Hepatocyte (in vitro differentiated cells): Measurements from ENCODE around the gene PIAS1. TPM values are rescaled to one million over a fixed set of nuclear protein-coding genes. Genes with fewer than 3 reads are reported as not detected.
"Not testable (repeated sequence)": the region's sequence is repeated elsewhere in the genome, so short reads cannot be mapped to it uniquely, and the experiment has no call there.

Experiments used
- DNase-seq: peaks from one replicate; pipeline ENCODE4 v3.0.0-alpha.2; 2016; ENCODE audit warnings: low spot score
- H2AFZ ChIP-seq: fragments of 200-600 bp; sonication (generic); 2 replicates; pipeline ENCODE4 v1.6.0; 2016; ENCODE audit warnings: antibody characterized with exemption, mild to moderate bottlenecking
- H3K27ac ChIP-seq: fragments of 200-600 bp; sonication (generic); 2 replicates; pipeline ENCODE4 v1.5.1; 2016; ENCODE audit warnings: mild to moderate bottlenecking
- H3K27me3 ChIP-seq: fragments of 200-600 bp; sonication (generic); 2 replicates; pipeline ENCODE4 v1.6.1; 2016
- H3K36me3 ChIP-seq: fragments of 200-600 bp; sonication (generic); replicated peaks from 2 replicates; pipeline ENCODE4 v1.5.1; 2016; ENCODE audit warnings: low read depth; ENCODE audit not compliant: insufficient read depth
- H3K4me1 ChIP-seq: fragments of 200-600 bp; sonication (generic); 2 replicates; pipeline ENCODE4 v1.5.1; 2016; ENCODE audit warnings: mild to moderate bottlenecking, moderate library complexity; ENCODE audit not compliant: insufficient read depth
- H3K4me2 ChIP-seq: fragments of 200-600 bp; sonication (generic); 2 replicates; pipeline ENCODE4 v1.6.0; 2016
- H3K4me3 ChIP-seq: fragments of 200-600 bp; sonication (generic); 2 replicates; pipeline ENCODE4 v1.5.1; 2016; ENCODE audit warnings: mild to moderate bottlenecking
- H3K79me2 ChIP-seq: fragments of 200-600 bp; sonication (generic); 2 replicates; pipeline ENCODE4 v1.6.0; 2017; ENCODE audit warnings: mild to moderate bottlenecking
- H3K9me2 ChIP-seq: fragments of 200-600 bp; sonication (generic); replicated peaks from 2 replicates; pipeline ENCODE4 v1.6.0; 2017; ENCODE audit warnings: mild to moderate bottlenecking; ENCODE audit not compliant: insufficient read depth
- H3K9me3 ChIP-seq: fragments of 200-600 bp; sonication (generic); 2 replicates; pipeline ENCODE4 v1.5.1; 2016; ENCODE audit warnings: low read depth, mild to moderate bottlenecking
- H4K20me1 ChIP-seq: fragments of 200-600 bp; sonication (generic); 2 replicates; pipeline ENCODE4 v1.6.0; 2016; ENCODE audit warnings: mild to moderate bottlenecking; ENCODE audit not compliant: insufficient read depth, poor library complexity, severe bottlenecking
- CTCF ChIP-seq: fragments of 200-600 bp; sonication (generic); IDR thresholded peaks from 2 replicates; pipeline ENCODE4 v1.5.1; 2016; ENCODE audit warnings: antibody characterized with exemption, mild to moderate bottlenecking; ENCODE audit not compliant: poor library complexity
- EZH2 ChIP-seq: fragments of 200-600 bp; sonication (generic); IDR thresholded peaks from 2 replicates; pipeline ENCODE4 v1.6.1; 2016; ENCODE audit warnings: antibody characterized with exemption, mild to moderate bottlenecking, borderline replicate concordance
- EZH2phosphoT487 ChIP-seq: fragments of 200-600 bp; sonication (generic); IDR thresholded peaks from one replicate; pipeline ENCODE4 v1.6.1; 2018; ENCODE audit warnings: antibody characterized with exemption, mild to moderate bottlenecking, low read depth, moderate library complexity; ENCODE audit not compliant: unreplicated experiment, severe bottlenecking
- WGBS: methylation state at CpG from one replicate; pipeline ENCODE4 v1.1.6; 2016; ENCODE audit warnings: low lambda C conversion rate; ENCODE audit errors: missing lambda C conversion rate; 5-methylcytosine and 5-hydroxymethylcytosine counted together
- polyA plus RNA-seq: library from polyadenylated mRNA; unstranded; fragments of >200 nt; fragmentation: Nextera tagmentation; extraction: Ambion mirVana; gene quantifications from 2 replicates; pipeline ENCODE4 v1.2.1, GENCODE V29; 2016
- total RNA-seq: library from RNA; depleted of rRNA; stranded (reverse); fragments of >200 nt; gene quantifications from 2 replicates; pipeline ENCODE4 v1.2.3, GENCODE V29; 2014

Gene PIAS1
- total RNA-seq (22.6 and 31.3 TPM in 2 replicates), polyA plus RNA-seq (45.4 and 66.8 TPM in 2 replicates)

GRCh38 chr15:68053701-68054627 is at the start of gene PIAS1:
Gene PIAS1 (plus strand): TSS chr15:68054315. CDS start chr15:68054327, 12 bp downstream.
- no peak for TF ChIP-seq EZH2
- peak; percentile 4 for TF ChIP-seq CTCF
- no peak for TF ChIP-seq EZH2phosphoT487
- Histone ChIP-seq H3K79me2 (peaks cover 47% of the 10 kb centered on the region), H2AFZ (peak within 1 kb of the TSS; percentile 64), H3K27me3 (no peaks in the 10 kb centered on the region), H3K9me3 (no peaks in the 10 kb centered on the region), H3K27ac (peak within 1 kb of the TSS; percentile 98), H3K4me3 (peak within 1 kb of the TSS; percentile 88), H3K4me1 (peaks cover 8% of the 10 kb centered on the region), H4K20me1 (peaks cover 33% of the 10 kb centered on the region), H3K36me3 (no peaks in the 10 kb centered on the region), H3K4me2 (peak within 1 kb of the TSS; percentile 92), H3K9me2 (no peaks in the 10 kb centered on the region)
- 4% methylated on average over 25 of the region's 72 CpGs for WGBS
- DNase-seq = peak; percentile 98

- not testable (repeated sequence) for H4K20me1 ChIP-seq, H3K27me3 ChIP-seq, H3K36me3 ChIP-seq, H2AFZ ChIP-seq, H3K79me2 ChIP-seq, H3K9me3 ChIP-seq, DNase-seq, H3K9me2 ChIP-seq, H3K27ac ChIP-seq, H3K4me3 ChIP-seq, H3K4me2 ChIP-seq, H3K4me1 ChIP-seq
- WGBS = 95% methylated on average over 5 of the region's 5 CpGs
These were observed 46.5 kb upstream of the PIAS1 start for GRCh38 chr15:68007642-68008041.

GRCh38 chr15:68010361-68011153 is 43.6 kb upstream of the PIAS1 start:
- H3K27ac ChIP-seq = no peak overlapping the region
- DNase-seq = no peak
- no peak overlapping the region for H2AFZ ChIP-seq
- H3K27me3 ChIP-seq = no peaks in the 10 kb centered on the region
- TF ChIP-seq CTCF (no peak), EZH2 (no peak), EZH2phosphoT487 (no peak)
- H3K9me2 ChIP-seq = no peaks in the 10 kb centered on the region
- WGBS = 90% methylated on average over 14 of the region's 14 CpGs
- H4K20me1 ChIP-seq = no peaks in the 10 kb centered on the region
- H3K79me2 ChIP-seq = no peaks in the 10 kb centered on the region
- no peaks in the 10 kb centered on the region for H3K36me3 ChIP-seq
- no peaks in the 10 kb centered on the region for H3K9me3 ChIP-seq
- no peak overlapping the region for H3K4me2 ChIP-seq
- no peaks in the 10 kb centered on the region for H3K4me1 ChIP-seq
- H3K4me3 ChIP-seq = no peak overlapping the region

GRCh38 chr15:68012911-68013310 is 41.2 kb upstream of the PIAS1 start:
- Histone ChIP-seq H3K4me3 (no peak overlapping the region), H4K20me1 (no peaks in the 10 kb centered on the region), H2AFZ (no peak overlapping the region), H3K27me3 (no peaks in the 10 kb centered on the region), H3K79me2 (no peaks in the 10 kb centered on the region), H3K9me2 (no peaks in the 10 kb centered on the region), H3K9me3 (no peaks in the 10 kb centered on the region), H3K4me2 (no peak overlapping the region), H3K36me3 (no peaks in the 10 kb centered on the region), H3K4me1 (no peaks in the 10 kb centered on the region), H3K27ac (peak overlapping the region; percentile 90)
- WGBS = 39% methylated on average over 1 of the region's 1 CpG
- no peak for TF ChIP-seq CTCF
- no peak for TF ChIP-seq EZH2phosphoT487
- no peak for TF ChIP-seq EZH2
- peak; percentile 66 for DNase-seq
